GM12891 (cell line): ENCODE measurements around the gene NDUFB8.

Source experiments
- POLR2A ChIP-seq: IDR thresholded peaks from 2 replicates; pipeline ENCODE4 v1.6.1; 2011; ENCODE audit warnings: low read depth, low read length, control low read depth
- POLR2AphosphoS5 ChIP-seq: IDR thresholded peaks from 2 replicates; pipeline ENCODE4 v1.6.1; 2011; ENCODE audit warnings: low read depth, low read length, control low read depth
- POU2F2 ChIP-seq: IDR thresholded peaks from 2 replicates; pipeline ENCODE4 v1.6.1; 2011; ENCODE audit warnings: low read depth, mild to moderate bottlenecking, control low read depth, low read length, moderate library complexity
- SPI1 ChIP-seq: IDR thresholded peaks from 2 replicates; pipeline ENCODE4 v1.6.1; 2011; ENCODE audit warnings: low read depth, low read length, control low read depth
- TAF1 ChIP-seq: IDR thresholded peaks from 2 replicates; pipeline ENCODE4 v1.6.1; 2011; ENCODE audit warnings: low read depth, low read length, control low read depth

- TF ChIP-seq POLR2A = no peak
- no peak for TF ChIP-seq POLR2AphosphoS5
- TF ChIP-seq POU2F2 = no peak
- no peak for TF ChIP-seq TAF1
- no peak for TF ChIP-seq SPI1
Observed at GRCh38 chr10:100501423-100501822, 28.2 kb downstream of the NDUFB8 start.
